Upper lobe of right lung (tissue), 1 donor: ENCODE measurements around the gene SYNPR. TPM values are rescaled to one million over a fixed set of nuclear protein-coding genes. Genes with fewer than 3 reads are reported as not detected.
"Not testable (repeated sequence)": the region's sequence is repeated elsewhere in the genome, so short reads cannot be mapped to it uniquely, and the experiment has no call there.

ENCODE experiments used
- ATAC-seq: fragments of 200-7000 bp; cut with Tn5 transposase; one replicate; pipeline ENCODE4 v1.9.1; 2020; ENCODE audit warnings: mild to moderate bottlenecking, moderate library complexity
- DNase-seq: peaks from one replicate; pipeline ENCODE4 v3.0.0-alpha.2; 2020
- H3K27ac ChIP-seq: fragments of 200-600 bp; one replicate; pipeline ENCODE4 v1.8.0; 2022
- H3K27me3 ChIP-seq: fragments of 200-600 bp; one replicate; pipeline ENCODE4 v1.8.0; 2022; ENCODE audit warnings: mild to moderate bottlenecking
- H3K36me3 ChIP-seq: fragments of 200-600 bp; one replicate; pipeline ENCODE4 v1.8.0; 2022
- H3K4me1 ChIP-seq: fragments of 200-600 bp; one replicate; pipeline ENCODE4 v1.8.0; 2022
- H3K4me3 ChIP-seq: fragments of 200-600 bp; one replicate; pipeline ENCODE4 v1.8.0; 2022; ENCODE audit warnings: mild to moderate bottlenecking
- H3K9me3 ChIP-seq: fragments of 200-600 bp; one replicate; pipeline ENCODE4 v1.8.0; 2022
- intact Hi-C: fragments of 100-400 bp; cut with DNase I; formaldehyde crosslinking; loops from one replicate; pipeline ENCODE4 v1.11.0; 2022
- total RNA-seq: library from RNA; stranded (reverse); fragmentation: NEBNext Ultra II Directional; extraction: Animal tissue kit (Norgen Biotek cat#: 25700); gene quantifications from one replicate; pipeline ENCODE4 v1.2.1, GENCODE V29; 2021
- TF ChIP-seq, protein P1 (sequence below): fragments of 200-600 bp; IDR thresholded peaks from one replicate; pipeline ENCODE4 v1.8.0; 2022; ENCODE audit warnings: antibody characterized with exemption
- donor health status: DM: no; HTN: yes; CAD: no; lungs with severe emphysema.

SYNPR gene
- total RNA-seq, 1 donor from 2014 or later = not detected

DNA sequence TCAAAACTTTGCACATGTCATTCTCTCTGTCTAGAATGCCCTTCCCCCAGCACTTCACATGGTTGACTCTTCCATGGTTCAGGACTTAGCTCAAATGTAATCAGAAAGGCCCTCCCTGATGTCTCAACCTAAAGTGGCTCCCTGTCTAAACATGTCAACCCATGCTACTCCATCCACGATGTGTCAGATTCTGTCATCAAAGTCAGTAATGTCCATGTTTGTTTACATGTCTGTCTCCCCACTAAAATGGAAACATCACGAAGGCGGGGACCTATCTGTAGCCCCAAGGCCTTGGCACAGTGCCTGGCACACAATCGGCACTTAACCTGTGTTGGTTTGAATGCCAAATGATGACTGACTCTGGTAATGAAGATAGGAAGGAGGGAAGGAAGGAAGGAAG is 353.6 kb downstream of the SYNPR start:
- TF ChIP-seq, protein P1, sequence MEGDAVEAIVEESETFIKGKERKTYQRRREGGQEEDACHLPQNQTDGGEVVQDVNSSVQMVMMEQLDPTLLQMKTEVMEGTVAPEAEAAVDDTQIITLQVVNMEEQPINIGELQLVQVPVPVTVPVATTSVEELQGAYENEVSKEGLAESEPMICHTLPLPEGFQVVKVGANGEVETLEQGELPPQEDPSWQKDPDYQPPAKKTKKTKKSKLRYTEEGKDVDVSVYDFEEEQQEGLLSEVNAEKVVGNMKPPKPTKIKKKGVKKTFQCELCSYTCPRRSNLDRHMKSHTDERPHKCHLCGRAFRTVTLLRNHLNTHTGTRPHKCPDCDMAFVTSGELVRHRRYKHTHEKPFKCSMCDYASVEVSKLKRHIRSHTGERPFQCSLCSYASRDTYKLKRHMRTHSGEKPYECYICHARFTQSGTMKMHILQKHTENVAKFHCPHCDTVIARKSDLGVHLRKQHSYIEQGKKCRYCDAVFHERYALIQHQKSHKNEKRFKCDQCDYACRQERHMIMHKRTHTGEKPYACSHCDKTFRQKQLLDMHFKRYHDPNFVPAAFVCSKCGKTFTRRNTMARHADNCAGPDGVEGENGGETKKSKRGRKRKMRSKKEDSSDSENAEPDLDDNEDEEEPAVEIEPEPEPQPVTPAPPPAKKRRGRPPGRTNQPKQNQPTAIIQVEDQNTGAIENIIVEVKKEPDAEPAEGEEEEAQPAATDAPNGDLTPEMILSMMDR = no peak
- Histone ChIP-seq H3K27ac (no peak overlapping the region), H3K4me3 (no peak overlapping the region), H3K9me3 (no peaks in the 10 kb centered on the region), H3K27me3 (no peaks in the 10 kb centered on the region), H3K36me3 (no peaks in the 10 kb centered on the region), H3K4me1 (no peaks in the 10 kb centered on the region)
- ATAC-seq = no peak
- intact Hi-C loops = no loop called here
- DNase-seq = no peak

GRCh38 chr3:63635186-63635585 is 357.1 kb downstream of the SYNPR start:
- intact Hi-C loops = no loop called here
- no peaks in the 10 kb centered on the region for H3K27me3 ChIP-seq
- no peaks in the 10 kb centered on the region for H3K4me1 ChIP-seq
- no peak overlapping the region for H3K4me3 ChIP-seq
- ATAC-seq (no peak), DNase-seq (no peak)
- TF ChIP-seq, protein P1 = no peak
- H3K9me3 ChIP-seq = no peaks in the 10 kb centered on the region
- no peak overlapping the region for H3K27ac ChIP-seq
- H3K36me3 ChIP-seq = no peaks in the 10 kb centered on the region

- intact Hi-C loops = no loop called here
- Histone ChIP-seq H3K4me3 (no peak overlapping the region), H3K36me3 (no peaks in the 10 kb centered on the region), H3K9me3 (no peaks in the 10 kb centered on the region), H3K27me3 (no peaks in the 10 kb centered on the region), H3K27ac (no peak overlapping the region), H3K4me1 (no peaks in the 10 kb centered on the region)
- TF ChIP-seq, protein P1 = no peak
- DNase-seq (no peak), ATAC-seq (no peak)
Observed at GRCh38 chr3:63639806-63640205, 361.7 kb downstream of the SYNPR start.

DNA sequence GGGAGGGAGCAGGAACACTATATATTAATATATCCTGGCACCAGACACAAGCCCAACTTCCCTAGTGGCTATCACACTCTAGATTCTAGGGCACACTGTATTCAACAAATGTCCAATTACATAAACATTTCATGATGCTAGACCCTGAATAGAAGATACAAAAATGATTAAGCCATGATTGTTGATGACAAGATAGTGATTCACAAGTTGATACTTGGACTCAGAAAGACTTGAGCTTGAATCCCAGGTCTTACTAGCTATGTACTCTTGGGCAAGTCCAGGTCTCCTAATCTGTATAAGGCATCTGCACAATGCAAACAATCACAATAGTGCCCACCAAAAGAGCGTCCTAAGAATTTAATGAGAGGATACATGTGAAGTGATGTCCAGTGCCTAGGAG is 364.4 kb downstream of the SYNPR start:
- Histone ChIP-seq H3K36me3 (no peaks in the 10 kb centered on the region), H3K9me3 (no peaks in the 10 kb centered on the region), H3K27ac (no peak overlapping the region), H3K27me3 (no peaks in the 10 kb centered on the region), H3K4me3 (no peak overlapping the region), H3K4me1 (no peaks in the 10 kb centered on the region)
- TF ChIP-seq, protein P1 = no peak
- DNase-seq (no peak), ATAC-seq (no peak)
- intact Hi-C loops = no loop called here

GRCh38 chr3:63644212-63644797 is 366.2 kb downstream of the SYNPR start:
- no peaks in the 10 kb centered on the region for H3K27me3 ChIP-seq
- H3K36me3 ChIP-seq = no peaks in the 10 kb centered on the region
- H3K27ac ChIP-seq = no peak overlapping the region
- TF ChIP-seq, protein P1 = no peak
- H3K9me3 ChIP-seq = no peaks in the 10 kb centered on the region
- intact Hi-C loops = no loop called here
- ATAC-seq (no peak), DNase-seq (no peak)
- no peak overlapping the region for H3K4me3 ChIP-seq
- no peaks in the 10 kb centered on the region for H3K4me1 ChIP-seq

- ATAC-seq, H3K27ac ChIP-seq, intact Hi-C loops, H3K36me3 ChIP-seq, H3K4me3 ChIP-seq, H3K27me3 ChIP-seq, H3K9me3 ChIP-seq, H3K4me1 ChIP-seq: not testable (repeated sequence)
- peak; percentile 68 for DNase-seq
Observed at GRCh38 chr3:63644928-63645781, 367.0 kb downstream of the SYNPR start.
